H7 (cell line): ENCODE data around the gene RPTOR. TPM values are rescaled to one million over a fixed set of nuclear protein-coding genes. Genes with fewer than 3 reads are reported as not detected.
A peak's percentile ranks its signal among the peaks of the same experiment; 100 is the strongest.

Experiments used
- DNase-seq: peaks from one replicate; pipeline ENCODE4 v3.0.0; 2012
- H3K27me3 ChIP-seq: 2 replicates; pipeline ENCODE4 v1.6.0; 2011; ENCODE audit warnings: mild to moderate bottlenecking, low read length; ENCODE audit not compliant: control insufficient read depth, insufficient read depth
- H3K36me3 ChIP-seq: replicated peaks from 2 replicates; pipeline ENCODE4 v1.5.1; 2011; ENCODE audit warnings: low read length; ENCODE audit not compliant: control insufficient read depth, insufficient read depth
- H3K4me3 ChIP-seq: 2 replicates; pipeline ENCODE4 v1.5.1; 2011; ENCODE audit warnings: low read depth, mild to moderate bottlenecking, control low read depth, low read length, moderate library complexity; ENCODE audit not compliant: insufficient read depth
- total RNA-seq: library from RNA; depleted of rRNA; stranded (reverse); fragments of >200 nt; shearing (Covaris generic); gene quantifications from 2 replicates; pipeline ENCODE4 v1.2.3, GENCODE V29; 2014

RPTOR gene
- total RNA-seq, 1 experiment from 2014 or later: 20.9 TPM

- no peaks in the 10 kb centered on the region for H3K27me3 ChIP-seq
- H3K36me3 ChIP-seq: no peaks in the 10 kb centered on the region
- DNase-seq: no peak
- H3K4me3 ChIP-seq: no peak overlapping the region
Measured at GRCh38 chr17:80584176-80584905, 39.7 kb downstream of the RPTOR start.

GRCh38 chr17:80585890-80586845 lies 41.5 kb downstream of the RPTOR start:
- Histone ChIP-seq H3K4me3 (no peak overlapping the region), H3K36me3 (no peaks in the 10 kb centered on the region), H3K27me3 (no peaks in the 10 kb centered on the region)
- peak; percentile 63 for DNase-seq

- H3K4me3 ChIP-seq: no peak overlapping the region
- H3K27me3 ChIP-seq: no peaks in the 10 kb centered on the region
- no peak for DNase-seq
- H3K36me3 ChIP-seq: no peaks in the 10 kb centered on the region
Measured at GRCh38 chr17:80586846-80587228, 42.2 kb downstream of the RPTOR start.

GRCh38 chr17:80588702-80589383 lies 44.2 kb downstream of the RPTOR start:
- DNase-seq: no peak
- no peak overlapping the region for H3K4me3 ChIP-seq
- H3K27me3 ChIP-seq: no peaks in the 10 kb centered on the region
- no peaks in the 10 kb centered on the region for H3K36me3 ChIP-seq

GRCh38 chr17:80591788-80592187 lies 47.1 kb downstream of the RPTOR start:
- H3K36me3 ChIP-seq: no peaks in the 10 kb centered on the region
- H3K27me3 ChIP-seq: no peaks in the 10 kb centered on the region
- H3K4me3 ChIP-seq: no peak overlapping the region
- DNase-seq: no peak

GRCh38 chr17:80592243-80592642 lies 47.6 kb downstream of the RPTOR start:
- no peak overlapping the region for H3K4me3 ChIP-seq
- no peaks in the 10 kb centered on the region for H3K27me3 ChIP-seq
- H3K36me3 ChIP-seq: no peaks in the 10 kb centered on the region
- DNase-seq: no peak

GRCh38 chr17:80593181-80593580 lies 48.5 kb downstream of the RPTOR start:
- Histone ChIP-seq H3K27me3 (no peaks in the 10 kb centered on the region), H3K36me3 (no peaks in the 10 kb centered on the region), H3K4me3 (no peak overlapping the region)
- no peak for DNase-seq

GRCh38 chr17:80594431-80595269 lies 50.0 kb downstream of the RPTOR start:
- no peaks in the 10 kb centered on the region for H3K27me3 ChIP-seq
- H3K36me3 ChIP-seq: no peaks in the 10 kb centered on the region
- no peak overlapping the region for H3K4me3 ChIP-seq
- no peak for DNase-seq

GRCh38 chr17:80596760-80597608 lies 52.3 kb downstream of the RPTOR start:
- Histone ChIP-seq H3K27me3 (no peaks in the 10 kb centered on the region), H3K36me3 (no peaks in the 10 kb centered on the region), H3K4me3 (no peak overlapping the region)
- no peak for DNase-seq

GRCh38 chr17:80598813-80599545 lies 54.3 kb downstream of the RPTOR start:
- no peak for DNase-seq
- no peaks in the 10 kb centered on the region for H3K27me3 ChIP-seq
- H3K4me3 ChIP-seq: no peak overlapping the region
- no peaks in the 10 kb centered on the region for H3K36me3 ChIP-seq

- no peak overlapping the region for H3K4me3 ChIP-seq
- no peaks in the 10 kb centered on the region for H3K36me3 ChIP-seq
- DNase-seq: no peak
- H3K27me3 ChIP-seq: no peaks in the 10 kb centered on the region
Measured at GRCh38 chr17:80599546-80600305, 55.1 kb downstream of the RPTOR start.

- no peaks in the 10 kb centered on the region for H3K36me3 ChIP-seq
- H3K27me3 ChIP-seq: no peaks in the 10 kb centered on the region
- DNase-seq: no peak
- H3K4me3 ChIP-seq: no peak overlapping the region
Measured at GRCh38 chr17:80601146-80601545, 56.5 kb downstream of the RPTOR start.
